ENCODE data around the gene GAL3ST1.
"Not testable (repeated sequence)": the region's sequence is repeated elsewhere in the genome, so short reads cannot be mapped to it uniquely, and the experiment has no call there.

Gene GAL3ST1

DNA sequence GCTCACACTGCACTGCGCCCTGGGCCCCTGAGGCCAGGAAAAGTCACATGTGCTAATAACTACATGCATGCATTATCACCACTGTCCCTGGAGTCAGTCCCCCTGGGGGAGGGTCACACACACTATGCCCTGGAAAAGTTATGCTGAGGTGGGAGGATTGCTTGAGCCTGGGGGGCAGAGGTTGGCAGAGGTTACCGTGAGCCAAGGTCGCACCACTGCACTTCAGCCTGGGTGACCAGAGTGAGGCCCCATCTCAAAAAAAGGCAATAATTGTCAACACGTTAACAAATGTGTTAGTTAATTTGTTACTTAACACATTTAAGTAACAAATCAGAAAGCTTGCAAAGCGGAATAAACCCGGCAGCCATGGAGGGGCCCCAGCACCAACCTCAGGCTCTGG is 14.6 kb downstream of the GAL3ST1 start:
- Mint-ChIP-seq H3K4me3 (peak overlapping the region in 1 of 3 experiments; percentile 26), H3K36me3 (ENCODE audit: low read depth) (no peaks in the 10 kb centered on the region), H3K27ac (peak overlapping the region in 2 of 3 experiments; percentile 51 to 92), H3K4me1 (no peaks in the 10 kb centered on the region), H3K9me3 (no peaks in the 10 kb centered on the region), H3K27me3 (ENCODE audit: low read depth) (peaks cover 9% of the 10 kb centered on the region)
- TF ChIP-seq, protein P1, sequence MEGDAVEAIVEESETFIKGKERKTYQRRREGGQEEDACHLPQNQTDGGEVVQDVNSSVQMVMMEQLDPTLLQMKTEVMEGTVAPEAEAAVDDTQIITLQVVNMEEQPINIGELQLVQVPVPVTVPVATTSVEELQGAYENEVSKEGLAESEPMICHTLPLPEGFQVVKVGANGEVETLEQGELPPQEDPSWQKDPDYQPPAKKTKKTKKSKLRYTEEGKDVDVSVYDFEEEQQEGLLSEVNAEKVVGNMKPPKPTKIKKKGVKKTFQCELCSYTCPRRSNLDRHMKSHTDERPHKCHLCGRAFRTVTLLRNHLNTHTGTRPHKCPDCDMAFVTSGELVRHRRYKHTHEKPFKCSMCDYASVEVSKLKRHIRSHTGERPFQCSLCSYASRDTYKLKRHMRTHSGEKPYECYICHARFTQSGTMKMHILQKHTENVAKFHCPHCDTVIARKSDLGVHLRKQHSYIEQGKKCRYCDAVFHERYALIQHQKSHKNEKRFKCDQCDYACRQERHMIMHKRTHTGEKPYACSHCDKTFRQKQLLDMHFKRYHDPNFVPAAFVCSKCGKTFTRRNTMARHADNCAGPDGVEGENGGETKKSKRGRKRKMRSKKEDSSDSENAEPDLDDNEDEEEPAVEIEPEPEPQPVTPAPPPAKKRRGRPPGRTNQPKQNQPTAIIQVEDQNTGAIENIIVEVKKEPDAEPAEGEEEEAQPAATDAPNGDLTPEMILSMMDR (IDR thresholded peaks at IDR 0.05; ENCODE audit: unreplicated experiment in 3 of 3) = no peak

DNA sequence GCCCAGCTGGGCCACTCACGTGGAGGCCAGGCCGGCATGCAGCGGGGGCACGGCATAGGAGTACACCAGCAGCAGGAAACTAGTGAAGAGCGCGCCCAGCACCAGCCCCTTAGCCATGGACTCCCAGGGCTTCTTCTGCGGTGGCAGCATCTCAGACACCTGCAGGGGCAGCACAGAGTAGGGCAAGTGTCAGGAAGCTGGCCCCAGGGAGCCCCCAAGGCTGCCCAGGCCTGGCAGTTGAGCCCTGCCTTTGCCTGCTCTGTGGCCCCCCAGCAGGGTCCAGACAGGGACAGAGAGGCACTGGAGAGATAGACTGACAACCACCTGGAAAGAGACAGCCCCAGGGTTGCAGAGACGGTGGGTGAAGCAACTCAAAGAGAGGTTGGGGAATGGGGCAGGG is 17.2 kb downstream of the GAL3ST1 start:
- peak overlapping the region in 1 of 3 experiments; percentile 76 for H3K27ac Mint-ChIP-seq
- TF ChIP-seq, protein P1 (IDR thresholded peaks at IDR 0.05; ENCODE audit: unreplicated experiment in 3 of 3) = no peak
- H3K9me3 Mint-ChIP-seq = no peaks in the 10 kb centered on the region
- H3K4me3 Mint-ChIP-seq = no peak overlapping the region
- H3K36me3 Mint-ChIP-seq (ENCODE audit: low read depth) = no peaks in the 10 kb centered on the region
- no peaks in the 10 kb centered on the region for H3K4me1 Mint-ChIP-seq
- H3K27me3 Mint-ChIP-seq (ENCODE audit: low read depth) = peaks cover 4% of the 10 kb centered on the region

DNA sequence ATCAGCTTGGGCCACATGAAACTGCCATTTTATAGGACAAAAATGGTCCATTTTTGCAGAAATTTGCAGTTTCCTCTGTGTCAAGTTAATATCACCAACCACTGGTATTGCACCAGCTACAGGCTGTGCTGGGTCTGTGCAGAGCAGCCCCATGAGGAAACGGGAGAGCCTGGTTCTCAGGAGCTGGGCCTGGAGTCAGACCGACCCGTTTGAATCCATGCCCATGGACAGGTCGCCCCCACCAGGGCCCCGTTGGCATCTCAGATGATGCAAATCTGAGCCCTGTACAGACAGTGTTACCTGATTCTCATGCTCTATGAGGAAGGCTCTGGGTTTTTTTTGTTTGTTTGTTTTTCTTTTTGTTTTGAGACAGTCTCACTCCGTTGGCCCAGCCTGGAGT is 18.1 kb downstream of the GAL3ST1 start:
- TF ChIP-seq, protein P1 (IDR thresholded peaks at IDR 0.05; ENCODE audit: unreplicated experiment in 3 of 3) = no peak
- Mint-ChIP-seq H3K27me3 (ENCODE audit: low read depth) (peaks cover 4% of the 10 kb centered on the region), H3K4me3 (no peak overlapping the region)

DNA sequence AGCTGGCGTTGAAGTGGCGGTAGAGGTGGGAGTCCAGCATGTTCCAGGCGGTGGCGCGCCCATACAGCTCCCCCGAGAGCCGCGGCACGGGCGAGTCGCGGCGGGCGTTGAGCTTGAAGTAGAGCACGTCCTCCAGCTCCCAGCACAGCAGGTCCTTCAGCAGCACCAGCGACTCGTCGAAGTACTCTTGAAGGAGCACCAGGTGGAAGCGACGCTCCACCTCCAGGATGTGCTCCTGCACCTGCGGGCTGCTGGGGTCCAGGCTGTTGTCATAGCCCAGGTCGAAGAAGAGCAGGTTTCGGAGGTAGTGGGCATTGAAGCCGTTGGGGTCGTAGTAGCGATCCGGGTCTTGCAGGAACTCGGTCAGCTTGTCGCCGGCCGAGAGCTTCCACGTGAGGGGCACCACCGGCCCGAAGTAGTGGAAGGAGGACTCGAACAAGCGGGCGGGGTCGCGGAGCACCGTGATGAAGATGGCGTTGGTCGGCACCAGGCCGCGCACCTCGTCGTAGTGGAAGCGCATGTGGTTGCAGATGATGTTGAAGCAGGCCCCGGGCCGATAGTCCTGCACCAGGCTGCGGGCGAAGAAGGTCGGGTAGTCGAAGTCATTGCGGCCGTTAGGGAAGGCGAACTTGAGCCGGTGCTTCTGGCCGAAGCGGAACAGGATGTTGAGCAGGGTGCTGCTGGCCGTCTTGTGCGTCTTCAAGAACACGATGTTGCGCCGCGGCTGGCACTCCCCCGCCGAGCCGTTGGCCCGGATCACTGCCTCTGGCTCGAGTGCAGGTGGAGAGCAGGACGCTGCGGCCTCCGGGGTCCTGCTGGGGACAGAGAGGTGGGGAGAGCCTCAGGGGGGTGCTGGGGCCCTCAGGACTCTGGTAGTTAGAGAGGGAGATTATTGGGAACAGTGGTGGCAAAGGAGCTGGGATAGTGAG is 18.9 kb downstream of the GAL3ST1 start:
- Mint-ChIP-seq H3K4me1 (no peaks in the 10 kb centered on the region), H3K36me3 (ENCODE audit: low read depth) (no peaks in the 10 kb centered on the region), H3K27ac (no peak overlapping the region), H3K4me3 (no peak overlapping the region), H3K27me3 (ENCODE audit: low read depth) (no peaks in the 10 kb centered on the region), H3K9me3 (no peaks in the 10 kb centered on the region)
- TF ChIP-seq, protein P1 (IDR thresholded peaks at IDR 0.05; ENCODE audit: unreplicated experiment in 3 of 3) = no peak

More for the DNA sequence above, 18.1 kb downstream of the GAL3ST1 start:
- Mint-ChIP-seq H3K4me1 (no peaks in the 10 kb centered on the region), H3K27ac (no peak overlapping the region), H3K9me3 (no peaks in the 10 kb centered on the region), H3K36me3 (ENCODE audit: low read depth) (no peaks in the 10 kb centered on the region)

DNA sequence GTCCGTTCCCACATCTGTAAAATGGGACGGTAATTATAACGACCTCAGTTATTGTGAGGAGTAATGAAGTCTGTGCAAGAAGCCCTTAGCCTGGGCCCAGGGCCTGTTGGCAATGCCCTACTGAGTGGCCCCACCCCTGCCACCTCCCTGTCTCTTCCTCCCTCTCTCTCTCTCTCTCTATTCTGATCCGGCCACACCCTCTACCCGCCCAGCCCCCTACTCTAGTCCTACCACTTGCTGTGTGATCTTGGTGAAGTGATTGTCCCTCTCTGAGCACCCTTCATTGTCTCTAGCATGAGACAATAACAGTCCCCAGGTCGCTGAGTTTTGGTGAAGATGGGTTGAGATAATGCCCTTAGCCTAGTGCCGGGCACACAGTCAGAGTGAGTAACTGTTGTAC is 20.5 kb downstream of the GAL3ST1 start:
- Mint-ChIP-seq H3K27ac (no peak overlapping the region), H3K4me3 (no peak overlapping the region), H3K36me3 (ENCODE audit: low read depth) (no peaks in the 10 kb centered on the region), H3K27me3 (ENCODE audit: low read depth) (no peaks in the 10 kb centered on the region), H3K4me1 (no peaks in the 10 kb centered on the region), H3K9me3 (no peaks in the 10 kb centered on the region)
- TF ChIP-seq, protein P1 (IDR thresholded peaks at IDR 0.05; ENCODE audit: unreplicated experiment in 3 of 3) = no peak

DNA sequence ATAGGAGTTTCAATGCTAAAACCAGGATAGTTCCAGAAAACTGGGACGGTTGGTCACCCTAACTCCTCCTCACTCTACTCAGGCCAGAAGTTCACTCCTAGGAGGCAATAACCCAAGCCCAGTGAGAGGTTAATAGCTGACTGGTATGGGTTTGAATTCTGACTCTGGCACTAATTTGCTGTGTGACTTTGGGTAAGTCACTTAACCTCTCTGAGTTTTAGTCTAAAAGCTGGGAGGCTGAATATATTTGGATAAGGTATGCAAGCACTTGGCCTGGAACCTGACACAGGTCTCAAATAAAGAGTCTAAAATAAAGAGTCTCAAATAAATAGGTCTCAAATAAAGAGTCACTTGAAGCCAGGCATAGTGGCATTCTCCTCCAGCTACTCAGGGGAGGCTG is 21.7 kb downstream of the GAL3ST1 start:
- no peaks in the 10 kb centered on the region for H3K4me1 Mint-ChIP-seq
- H3K36me3 Mint-ChIP-seq (ENCODE audit: low read depth) = no peaks in the 10 kb centered on the region
- no peaks in the 10 kb centered on the region for H3K9me3 Mint-ChIP-seq
- no peak overlapping the region for H3K4me3 Mint-ChIP-seq
- TF ChIP-seq, protein P1 (IDR thresholded peaks at IDR 0.05; ENCODE audit: unreplicated experiment in 3 of 3) = no peak
- H3K27ac Mint-ChIP-seq = no peak overlapping the region
- H3K27me3 Mint-ChIP-seq (ENCODE audit: low read depth) = peaks cover 3% of the 10 kb centered on the region

DNA sequence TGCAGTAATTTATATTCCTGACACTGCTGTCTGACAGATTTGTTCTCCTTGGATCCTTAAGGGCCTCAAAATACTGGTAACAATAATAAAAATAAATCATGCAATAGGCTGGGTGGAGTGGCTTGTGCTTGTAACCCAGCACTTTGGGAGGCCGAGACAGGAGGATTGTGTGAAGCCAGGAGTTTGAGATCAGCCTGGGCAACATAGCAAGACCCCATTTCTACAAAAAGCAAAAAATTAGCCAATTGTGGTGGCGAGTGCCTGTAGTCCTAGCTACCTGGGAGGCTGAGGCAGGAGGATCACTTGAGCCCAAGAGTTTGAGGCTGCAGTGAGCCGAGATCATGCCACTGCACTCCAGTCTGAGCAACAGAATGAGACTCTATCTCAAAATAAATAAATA is 22.7 kb downstream of the GAL3ST1 start:
- H3K36me3 Mint-ChIP-seq (ENCODE audit: low read depth); H3K4me3 Mint-ChIP-seq; H3K27me3 Mint-ChIP-seq (ENCODE audit: low read depth); H3K9me3 Mint-ChIP-seq; H3K27ac Mint-ChIP-seq; H3K4me1 Mint-ChIP-seq: not testable (repeated sequence)

All from nephron (organoid).